Measurements from ENCODE around the gene UNC13A.
"Not testable (repeated sequence)": the region's sequence is repeated elsewhere in the genome, so short reads cannot be mapped to it uniquely, and the experiment has no call there.

UNC13A gene

DNA sequence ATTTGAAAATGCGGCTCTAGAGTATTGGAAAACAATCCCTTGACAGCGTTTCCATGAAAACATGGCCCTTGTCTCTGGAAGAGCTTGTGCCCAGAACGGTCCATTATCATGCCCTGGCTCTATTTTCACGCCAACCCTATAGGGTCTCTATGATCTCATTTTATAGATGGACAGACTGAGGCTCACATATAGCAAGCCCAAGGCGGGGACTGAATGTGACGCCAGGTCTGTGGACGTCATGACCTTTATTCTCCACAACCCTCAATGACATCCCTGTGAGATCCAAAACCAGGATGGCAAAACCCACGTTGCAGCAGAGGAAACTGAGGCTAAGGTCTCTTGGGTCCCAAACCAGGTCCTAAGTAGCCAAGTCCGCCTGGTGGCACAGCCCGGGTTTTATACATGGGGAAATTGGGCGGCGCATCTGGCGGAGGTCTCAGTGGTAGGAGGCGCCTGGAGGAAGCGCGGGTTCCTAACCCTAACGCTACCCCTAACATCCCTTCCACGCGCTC lies 133.1 kb downstream of the UNC13A start:
- TF ChIP-seq, protein P1, sequence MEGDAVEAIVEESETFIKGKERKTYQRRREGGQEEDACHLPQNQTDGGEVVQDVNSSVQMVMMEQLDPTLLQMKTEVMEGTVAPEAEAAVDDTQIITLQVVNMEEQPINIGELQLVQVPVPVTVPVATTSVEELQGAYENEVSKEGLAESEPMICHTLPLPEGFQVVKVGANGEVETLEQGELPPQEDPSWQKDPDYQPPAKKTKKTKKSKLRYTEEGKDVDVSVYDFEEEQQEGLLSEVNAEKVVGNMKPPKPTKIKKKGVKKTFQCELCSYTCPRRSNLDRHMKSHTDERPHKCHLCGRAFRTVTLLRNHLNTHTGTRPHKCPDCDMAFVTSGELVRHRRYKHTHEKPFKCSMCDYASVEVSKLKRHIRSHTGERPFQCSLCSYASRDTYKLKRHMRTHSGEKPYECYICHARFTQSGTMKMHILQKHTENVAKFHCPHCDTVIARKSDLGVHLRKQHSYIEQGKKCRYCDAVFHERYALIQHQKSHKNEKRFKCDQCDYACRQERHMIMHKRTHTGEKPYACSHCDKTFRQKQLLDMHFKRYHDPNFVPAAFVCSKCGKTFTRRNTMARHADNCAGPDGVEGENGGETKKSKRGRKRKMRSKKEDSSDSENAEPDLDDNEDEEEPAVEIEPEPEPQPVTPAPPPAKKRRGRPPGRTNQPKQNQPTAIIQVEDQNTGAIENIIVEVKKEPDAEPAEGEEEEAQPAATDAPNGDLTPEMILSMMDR (IDR thresholded peaks at IDR 0.05; ENCODE audit: low read depth, low read length, missing control alignments) = no peak
- H3K4me3 ChIP-seq (ENCODE audit: low read depth, low read length) = peak overlapping the region; percentile 84
- in situ Hi-C loops (cut with HindIII; ENCODE audit: low sequenced_read_pairs) = no loop called here
- DNase-seq (ENCODE audit: low read depth) = no peak

DNA sequence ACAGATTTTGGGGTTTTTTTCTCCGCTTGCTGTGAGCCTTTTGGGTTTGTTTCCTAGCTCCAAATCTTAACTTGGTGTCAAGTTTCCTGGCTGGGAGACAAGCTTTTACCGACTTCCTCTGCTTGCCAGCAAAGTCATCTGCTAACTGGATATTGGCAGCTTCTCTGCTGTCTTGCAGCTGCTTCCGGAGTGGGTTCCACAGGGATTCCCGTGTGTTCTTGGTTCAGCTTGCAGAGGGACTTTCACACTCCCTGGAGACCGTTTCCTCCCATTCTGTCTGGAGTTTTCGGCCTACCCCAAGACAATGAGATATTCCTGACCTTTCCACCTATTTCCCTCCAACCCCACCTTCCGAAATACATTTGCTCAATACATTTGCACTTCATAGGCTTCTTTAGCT lies 134.9 kb downstream of the UNC13A start:
- TF ChIP-seq, protein P1 (IDR thresholded peaks at IDR 0.05; ENCODE audit: low read depth, low read length, missing control alignments) = no peak
- peak; percentile 93 for DNase-seq (ENCODE audit: low read depth)
- in situ Hi-C loops (cut with HindIII; ENCODE audit: low sequenced_read_pairs) = no loop called here
- no peak overlapping the region for H3K4me3 ChIP-seq (ENCODE audit: low read depth, low read length)

DNA sequence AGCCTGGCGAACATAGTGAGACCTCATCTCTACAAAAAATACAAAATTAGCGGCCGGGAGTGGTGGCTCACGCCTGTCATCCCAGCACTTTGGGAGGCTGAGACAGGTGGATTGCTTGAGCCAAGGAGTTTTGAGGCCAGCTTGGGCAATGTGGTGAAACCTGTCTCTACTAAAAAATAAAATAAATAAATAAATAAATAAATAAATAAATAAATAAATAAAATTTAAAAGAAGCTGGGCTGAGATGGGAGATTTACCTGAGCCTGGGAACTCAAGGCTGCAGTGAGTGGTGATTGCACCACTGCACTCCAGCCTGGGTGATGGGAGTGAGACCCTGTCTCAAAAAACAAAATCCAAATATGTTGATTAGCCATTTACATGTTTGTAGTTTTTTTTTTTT lies 135.4 kb downstream of the UNC13A start:
- H3K4me3 ChIP-seq (ENCODE audit: low read depth, low read length); in situ Hi-C loops (cut with HindIII; ENCODE audit: low sequenced_read_pairs); DNase-seq (ENCODE audit: low read depth): not testable (repeated sequence)

Data from astrocyte of the cerebellum (primary cell).